ENCODE data around the gene SPHKAP.

Gene SPHKAP

GRCh38 chr2:228197504-228197903 lies 16.0 kb upstream of the SPHKAP start:
- TF ChIP-seq EZH2phosphoT487 (IDR thresholded peaks at IDR 0.05; ENCODE audit: low read depth) (no peak), CTCF (IDR thresholded peaks at IDR 0.05; ENCODE audit: low read depth, low read length) (no peak)
- Histone ChIP-seq H2AFZ (ENCODE audit: low read depth, low read length) (no peak overlapping the region), H3K4me3 (ENCODE audit: low read length) (no peak overlapping the region), H3K9ac (ENCODE audit: low read length) (no peak overlapping the region), H3K4me1 (ENCODE audit: low read length) (no peaks in the 10 kb centered on the region), H3K27ac (ENCODE audit: low read length) (no peak overlapping the region), H3K36me3 (replicated peaks; ENCODE audit: low read depth, low read length) (no peaks in the 10 kb centered on the region), H3K4me2 (ENCODE audit: low read length) (no peak overlapping the region), H3K79me2 (ENCODE audit: low read length) (no peaks in the 10 kb centered on the region), H4K20me1 (ENCODE audit: insufficient read depth, low read length) (no peaks in the 10 kb centered on the region), H3K9me3 (ENCODE audit: insufficient read depth, low read length) (no peaks in the 10 kb centered on the region), H3K27me3 (ENCODE audit: low read depth, low read length) (no peaks in the 10 kb centered on the region)

- H3K27me3 ChIP-seq (ENCODE audit: low read depth, low read length) = no peaks in the 10 kb centered on the region
- no peaks in the 10 kb centered on the region for H3K79me2 ChIP-seq (ENCODE audit: low read length)
- H3K27ac ChIP-seq (ENCODE audit: low read length) = no peak overlapping the region
- no peaks in the 10 kb centered on the region for H3K36me3 ChIP-seq (replicated peaks; ENCODE audit: low read depth, low read length)
- H2AFZ ChIP-seq (ENCODE audit: low read depth, low read length) = no peak overlapping the region
- no peak overlapping the region for H3K4me2 ChIP-seq (ENCODE audit: low read length)
- no peaks in the 10 kb centered on the region for H3K4me1 ChIP-seq (ENCODE audit: low read length)
- TF ChIP-seq EZH2phosphoT487 (IDR thresholded peaks at IDR 0.05; ENCODE audit: low read depth) (no peak), CTCF (IDR thresholded peaks at IDR 0.05; ENCODE audit: low read depth, low read length) (no peak)
- H3K9me3 ChIP-seq (ENCODE audit: insufficient read depth, low read length) = no peaks in the 10 kb centered on the region
- H3K4me3 ChIP-seq (ENCODE audit: low read length) = no peak overlapping the region
- no peak overlapping the region for H3K9ac ChIP-seq (ENCODE audit: low read length)
- no peaks in the 10 kb centered on the region for H4K20me1 ChIP-seq (ENCODE audit: insufficient read depth, low read length)
Measured at GRCh38 chr2:228180181-228181097, 1.0 kb downstream of the SPHKAP start.

- Histone ChIP-seq H3K9me3 (ENCODE audit: insufficient read depth, low read length) (no peaks in the 10 kb centered on the region), H3K27ac (ENCODE audit: low read length) (no peak overlapping the region), H3K36me3 (replicated peaks; ENCODE audit: low read depth, low read length) (no peaks in the 10 kb centered on the region), H4K20me1 (ENCODE audit: insufficient read depth, low read length) (no peaks in the 10 kb centered on the region), H3K27me3 (ENCODE audit: low read depth, low read length) (no peaks in the 10 kb centered on the region), H3K4me2 (ENCODE audit: low read length) (no peak overlapping the region), H2AFZ (ENCODE audit: low read depth, low read length) (no peak overlapping the region), H3K9ac (ENCODE audit: low read length) (no peak overlapping the region), H3K79me2 (ENCODE audit: low read length) (no peaks in the 10 kb centered on the region), H3K4me3 (ENCODE audit: low read length) (no peak overlapping the region), H3K4me1 (ENCODE audit: low read length) (no peaks in the 10 kb centered on the region)
- no peak for TF ChIP-seq CTCF (IDR thresholded peaks at IDR 0.05; ENCODE audit: low read depth, low read length)
- TF ChIP-seq EZH2phosphoT487 (IDR thresholded peaks at IDR 0.05; ENCODE audit: low read depth) = no peak
Measured at GRCh38 chr2:228167290-228167689, 14.2 kb downstream of the SPHKAP start.

- H3K27ac ChIP-seq (ENCODE audit: low read length) = no peak overlapping the region
- TF ChIP-seq EZH2phosphoT487 (IDR thresholded peaks at IDR 0.05; ENCODE audit: low read depth) = no peak
- no peak for TF ChIP-seq CTCF (IDR thresholded peaks at IDR 0.05; ENCODE audit: low read depth, low read length)
- H4K20me1 ChIP-seq (ENCODE audit: insufficient read depth, low read length) = no peaks in the 10 kb centered on the region
- H3K9me3 ChIP-seq (ENCODE audit: insufficient read depth, low read length) = no peaks in the 10 kb centered on the region
- no peaks in the 10 kb centered on the region for H3K79me2 ChIP-seq (ENCODE audit: low read length)
- H3K4me3 ChIP-seq (ENCODE audit: low read length) = no peak overlapping the region
- H3K27me3 ChIP-seq (ENCODE audit: low read depth, low read length) = no peaks in the 10 kb centered on the region
- no peak overlapping the region for H3K4me2 ChIP-seq (ENCODE audit: low read length)
- H3K36me3 ChIP-seq (replicated peaks; ENCODE audit: low read depth, low read length) = no peaks in the 10 kb centered on the region
- no peak overlapping the region for H2AFZ ChIP-seq (ENCODE audit: low read depth, low read length)
- H3K9ac ChIP-seq (ENCODE audit: low read length) = no peak overlapping the region
- no peaks in the 10 kb centered on the region for H3K4me1 ChIP-seq (ENCODE audit: low read length)
Measured at GRCh38 chr2:228164718-228165117, 16.8 kb downstream of the SPHKAP start.

Data from OCI-LY3 (cell line).